ENCODE results near the gene CDK12.

GRCh38 chr17:39581071-39581758, 119.9 kb downstream of the CDK12 start:
- TF ChIP-seq YY1 (IDR thresholded peaks at IDR 0.05; ENCODE audit: low read depth, low read length) = no peak
- TF ChIP-seq, protein P1, sequence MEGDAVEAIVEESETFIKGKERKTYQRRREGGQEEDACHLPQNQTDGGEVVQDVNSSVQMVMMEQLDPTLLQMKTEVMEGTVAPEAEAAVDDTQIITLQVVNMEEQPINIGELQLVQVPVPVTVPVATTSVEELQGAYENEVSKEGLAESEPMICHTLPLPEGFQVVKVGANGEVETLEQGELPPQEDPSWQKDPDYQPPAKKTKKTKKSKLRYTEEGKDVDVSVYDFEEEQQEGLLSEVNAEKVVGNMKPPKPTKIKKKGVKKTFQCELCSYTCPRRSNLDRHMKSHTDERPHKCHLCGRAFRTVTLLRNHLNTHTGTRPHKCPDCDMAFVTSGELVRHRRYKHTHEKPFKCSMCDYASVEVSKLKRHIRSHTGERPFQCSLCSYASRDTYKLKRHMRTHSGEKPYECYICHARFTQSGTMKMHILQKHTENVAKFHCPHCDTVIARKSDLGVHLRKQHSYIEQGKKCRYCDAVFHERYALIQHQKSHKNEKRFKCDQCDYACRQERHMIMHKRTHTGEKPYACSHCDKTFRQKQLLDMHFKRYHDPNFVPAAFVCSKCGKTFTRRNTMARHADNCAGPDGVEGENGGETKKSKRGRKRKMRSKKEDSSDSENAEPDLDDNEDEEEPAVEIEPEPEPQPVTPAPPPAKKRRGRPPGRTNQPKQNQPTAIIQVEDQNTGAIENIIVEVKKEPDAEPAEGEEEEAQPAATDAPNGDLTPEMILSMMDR (IDR thresholded peaks at IDR 0.05 in 2 of 3, conservative IDR thresholded peaks at IDR 0.05 in 1 of 3; ENCODE audit: control insufficient read depth in 2 of 3, extremely low read depth in 1 of 3, insufficient read depth in 1 of 3, low read depth in 3 of 3, low read length in 3 of 3) = no peak
- no peak for TF ChIP-seq CHD1 (IDR thresholded peaks at IDR 0.05; ENCODE audit: low read depth, low read length)
- TF ChIP-seq TBL1XR1 (IDR thresholded peaks at IDR 0.05; ENCODE audit: low read depth, low read length) = no peak
- no peak for TF ChIP-seq RAD21 (IDR thresholded peaks at IDR 0.05; ENCODE audit: insufficient read depth, low read depth, low read length)
- no peak for TF ChIP-seq POLR2A (IDR thresholded peaks at IDR 0.05; ENCODE audit: low read depth, low read length)
- TF ChIP-seq EZH2 (IDR thresholded peaks at IDR 0.05; ENCODE audit: borderline replicate concordance, control insufficient read depth, low read depth, low read length) = no peak
- no peak for TF ChIP-seq SIN3A (IDR thresholded peaks at IDR 0.05; ENCODE audit: low read depth, low read length)
- TF ChIP-seq, protein P2, sequence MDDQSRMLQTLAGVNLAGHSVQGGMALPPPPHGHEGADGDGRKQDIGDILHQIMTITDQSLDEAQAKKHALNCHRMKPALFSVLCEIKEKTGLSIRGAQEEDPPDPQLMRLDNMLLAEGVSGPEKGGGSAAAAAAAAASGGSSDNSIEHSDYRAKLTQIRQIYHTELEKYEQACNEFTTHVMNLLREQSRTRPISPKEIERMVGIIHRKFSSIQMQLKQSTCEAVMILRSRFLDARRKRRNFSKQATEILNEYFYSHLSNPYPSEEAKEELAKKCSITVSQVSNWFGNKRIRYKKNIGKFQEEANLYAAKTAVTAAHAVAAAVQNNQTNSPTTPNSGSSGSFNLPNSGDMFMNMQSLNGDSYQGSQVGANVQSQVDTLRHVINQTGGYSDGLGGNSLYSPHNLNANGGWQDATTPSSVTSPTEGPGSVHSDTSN (IDR thresholded peaks at IDR 0.05; ENCODE audit: insufficient replicate concordance, low read depth, low read length) = no peak
- TF ChIP-seq, protein P3, sequence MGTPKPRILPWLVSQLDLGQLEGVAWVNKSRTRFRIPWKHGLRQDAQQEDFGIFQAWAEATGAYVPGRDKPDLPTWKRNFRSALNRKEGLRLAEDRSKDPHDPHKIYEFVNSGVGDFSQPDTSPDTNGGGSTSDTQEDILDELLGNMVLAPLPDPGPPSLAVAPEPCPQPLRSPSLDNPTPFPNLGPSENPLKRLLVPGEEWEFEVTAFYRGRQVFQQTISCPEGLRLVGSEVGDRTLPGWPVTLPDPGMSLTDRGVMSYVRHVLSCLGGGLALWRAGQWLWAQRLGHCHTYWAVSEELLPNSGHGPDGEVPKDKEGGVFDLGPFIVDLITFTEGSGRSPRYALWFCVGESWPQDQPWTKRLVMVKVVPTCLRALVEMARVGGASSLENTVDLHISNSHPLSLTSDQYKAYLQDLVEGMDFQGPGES (IDR thresholded peaks at IDR 0.05) = no peak
- TF ChIP-seq SUPT20H (IDR thresholded peaks at IDR 0.05; ENCODE audit: borderline replicate concordance, control insufficient read depth, low read depth, low read length) = no peak
- TF ChIP-seq RAD51 (IDR thresholded peaks at IDR 0.05) = no peak
- TF ChIP-seq SP1 (IDR thresholded peaks at IDR 0.05; ENCODE audit: low read depth, low read length) = no peak
- TF ChIP-seq SMARCA5 (IDR thresholded peaks at IDR 0.05) = no peak

All from GM12878 (cell line).